ENCODE measurements around the gene NAB2. TPM values are rescaled to one million over a fixed set of nuclear protein-coding genes. Genes with fewer than 3 reads are reported as not detected.
A peak's percentile ranks its signal among the peaks of the same experiment; 100 is the strongest.

The NAB2 gene
- total RNA-seq, 4 donors from 2014 or later: 44.1 to 89.6 (median 64.6) TPM

GRCh38 chr12:57099047-57099714, 10.3 kb downstream of the NAB2 start:
- no peak for DNase-seq (ENCODE audit: low spot score in 2 of 2)
- TF ChIP-seq, protein P1, sequence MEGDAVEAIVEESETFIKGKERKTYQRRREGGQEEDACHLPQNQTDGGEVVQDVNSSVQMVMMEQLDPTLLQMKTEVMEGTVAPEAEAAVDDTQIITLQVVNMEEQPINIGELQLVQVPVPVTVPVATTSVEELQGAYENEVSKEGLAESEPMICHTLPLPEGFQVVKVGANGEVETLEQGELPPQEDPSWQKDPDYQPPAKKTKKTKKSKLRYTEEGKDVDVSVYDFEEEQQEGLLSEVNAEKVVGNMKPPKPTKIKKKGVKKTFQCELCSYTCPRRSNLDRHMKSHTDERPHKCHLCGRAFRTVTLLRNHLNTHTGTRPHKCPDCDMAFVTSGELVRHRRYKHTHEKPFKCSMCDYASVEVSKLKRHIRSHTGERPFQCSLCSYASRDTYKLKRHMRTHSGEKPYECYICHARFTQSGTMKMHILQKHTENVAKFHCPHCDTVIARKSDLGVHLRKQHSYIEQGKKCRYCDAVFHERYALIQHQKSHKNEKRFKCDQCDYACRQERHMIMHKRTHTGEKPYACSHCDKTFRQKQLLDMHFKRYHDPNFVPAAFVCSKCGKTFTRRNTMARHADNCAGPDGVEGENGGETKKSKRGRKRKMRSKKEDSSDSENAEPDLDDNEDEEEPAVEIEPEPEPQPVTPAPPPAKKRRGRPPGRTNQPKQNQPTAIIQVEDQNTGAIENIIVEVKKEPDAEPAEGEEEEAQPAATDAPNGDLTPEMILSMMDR (IDR thresholded peaks at IDR 0.05): no peak
- TF ChIP-seq POLR2A (IDR thresholded peaks at IDR 0.05): no peak
- intact Hi-C loops (cut with DNase I; ENCODE audit: low total_unique reads): no loop called here
- WGBS, 2 donors: 74% methylated on average over 11 of the region's 11 CpGs
- no peak overlapping the region for H3K4me3 ChIP-seq (ENCODE audit: low read depth, poor library complexity, severe bottlenecking)

DNA sequence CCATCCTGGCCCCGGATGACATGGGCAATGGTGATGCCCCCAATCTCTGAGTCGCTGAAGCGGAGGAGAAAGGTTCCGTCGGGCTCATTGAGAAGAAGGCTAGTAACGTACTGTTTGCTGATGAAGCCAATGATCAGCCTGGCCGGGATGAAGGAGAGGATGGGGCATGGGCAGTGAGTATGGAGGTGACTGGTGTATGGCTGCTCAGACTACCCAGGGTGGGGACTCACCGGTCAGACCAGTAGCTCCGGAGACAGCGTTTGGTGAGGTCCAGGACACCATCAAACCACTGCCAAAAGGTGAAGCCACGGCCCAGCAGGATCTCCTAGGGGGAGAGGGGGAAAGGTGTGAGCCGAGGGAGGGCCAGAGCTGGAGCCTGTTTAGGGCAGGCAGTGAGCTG, 10.9 kb downstream of the NAB2 start:
- DNase-seq (ENCODE audit: low spot score in 2 of 2): no peak
- intact Hi-C loops (cut with DNase I; ENCODE audit: low total_unique reads): no loop called here
- no peak overlapping the region for H3K4me3 ChIP-seq (ENCODE audit: low read depth, poor library complexity, severe bottlenecking)
- TF ChIP-seq, protein P1 (IDR thresholded peaks at IDR 0.05): no peak
- no peak for TF ChIP-seq POLR2A (IDR thresholded peaks at IDR 0.05)
- WGBS, 2 donors: 79 to 82% methylated on average over 12 of the region's 12 CpGs

DNA sequence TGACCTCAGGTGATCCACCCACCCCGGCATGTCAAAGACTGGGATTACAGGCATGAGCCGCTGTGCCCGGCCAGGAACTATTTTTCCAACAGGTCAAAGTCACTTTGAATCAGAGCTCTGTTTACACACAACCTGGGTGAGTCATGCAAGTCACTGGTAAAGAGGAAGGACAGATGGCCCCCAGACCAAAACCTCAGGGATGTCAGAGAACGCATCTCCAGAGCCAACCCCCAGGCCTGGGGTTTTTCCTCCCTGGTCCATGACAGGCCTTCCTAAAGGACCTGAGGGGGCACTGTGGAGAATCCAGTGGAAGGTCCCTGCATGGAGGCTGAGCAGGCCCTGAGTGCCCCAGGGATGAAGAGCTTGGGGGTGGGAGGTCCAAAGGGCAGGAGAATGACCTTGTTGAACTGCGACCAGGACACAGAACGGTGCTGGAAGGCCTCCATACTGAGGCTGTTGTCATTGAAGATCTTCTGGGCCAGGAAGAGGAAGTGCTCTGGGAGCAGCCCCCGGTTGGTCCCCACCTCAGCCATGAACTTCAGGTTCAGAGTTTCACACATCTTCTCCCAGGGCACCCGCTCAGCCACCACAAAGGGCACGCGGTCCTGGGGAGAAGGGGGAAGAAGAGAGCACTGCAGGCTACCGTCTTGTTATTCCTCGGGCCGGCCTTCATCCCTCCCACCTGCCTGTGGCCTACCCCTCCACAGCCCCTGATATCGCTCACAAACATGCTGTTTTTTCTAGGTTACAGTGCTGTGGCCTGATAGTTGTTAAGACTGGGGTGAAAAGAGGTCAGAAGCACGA, 13.2 kb downstream of the NAB2 start:
- 72 to 78% methylated on average over 15 of the region's 15 CpGs for WGBS, 2 donors
- DNase-seq (ENCODE audit: low spot score in 2 of 2): peak in 1 of 2 donors; percentile 84
- no peak for TF ChIP-seq POLR2A (IDR thresholded peaks at IDR 0.05)
- TF ChIP-seq, protein P1 (IDR thresholded peaks at IDR 0.05): no peak
- H3K4me3 ChIP-seq (ENCODE audit: low read depth, poor library complexity, severe bottlenecking): no peak overlapping the region
- intact Hi-C loops (cut with DNase I; ENCODE audit: low total_unique reads): no loop called here

- 81 to 93% methylated on average over 7 of the region's 7 CpGs for WGBS, 2 donors
- no peak for DNase-seq (ENCODE audit: low spot score in 2 of 2)
- intact Hi-C loops (cut with DNase I; ENCODE audit: low total_unique reads): no loop called here
- H3K4me3 ChIP-seq (ENCODE audit: low read depth, poor library complexity, severe bottlenecking): no peak overlapping the region
- TF ChIP-seq POLR2A (IDR thresholded peaks at IDR 0.05): no peak
- TF ChIP-seq, protein P1 (IDR thresholded peaks at IDR 0.05): no peak
Measured at GRCh38 chr12:57103856-57104255, 14.9 kb downstream of the NAB2 start.

GRCh38 chr12:57104292-57104910, 15.5 kb downstream of the NAB2 start:
- WGBS, 2 donors: 93 to 96% methylated on average over 12 of the region's 12 CpGs
- no peak for TF ChIP-seq POLR2A (IDR thresholded peaks at IDR 0.05)
- TF ChIP-seq, protein P1 (IDR thresholded peaks at IDR 0.05): no peak
- DNase-seq (ENCODE audit: low spot score in 2 of 2): peak in 1 of 2 donors; percentile 84
- no peak overlapping the region for H3K4me3 ChIP-seq (ENCODE audit: low read depth, poor library complexity, severe bottlenecking)
- intact Hi-C loops (cut with DNase I; ENCODE audit: low total_unique reads): no loop called here
